SK-N-SH (cell line): Measurements from ENCODE around the gene SLC30A5.
"Not testable (repeated sequence)": the region's sequence is repeated elsewhere in the genome, so short reads cannot be mapped to it uniquely, and the experiment has no call there.

ENCODE experiments used
- CTCF ChIP-seq: fragments of 200-600 bp; sonication (generic); IDR thresholded peaks from 2 replicates; pipeline ENCODE4 v1.6.1; 2017; ENCODE audit warnings: antibody characterized with exemption, mild to moderate bottlenecking, moderate library complexity
- EZH2phosphoT487 ChIP-seq: fragments of 200-600 bp; sonication (generic); IDR thresholded peaks from 2 replicates; pipeline ENCODE4 v1.6.1; 2017; ENCODE audit warnings: low read depth, mixed run types, mild to moderate bottlenecking, antibody characterized with exemption, moderate library complexity, borderline replicate concordance
- FOXM1 ChIP-seq: IDR thresholded peaks from 2 replicates; pipeline ENCODE4 v1.4.0; 2012; ENCODE audit warnings: low read depth, mild to moderate bottlenecking
- GABPA ChIP-seq: IDR thresholded peaks from 2 replicates; pipeline ENCODE4 v1.4.0; 2012; ENCODE audit warnings: low read depth, mild to moderate bottlenecking
- JUND ChIP-seq: IDR thresholded peaks from 2 replicates; pipeline ENCODE4 v1.4.0; 2012
- NFIC ChIP-seq: IDR thresholded peaks from 2 replicates; pipeline ENCODE4 v1.4.0; 2012; ENCODE audit warnings: borderline replicate concordance
- POLR2AphosphoS5 ChIP-seq: IDR thresholded peaks from 2 replicates; pipeline ENCODE4 v1.6.1; 2012; ENCODE audit warnings: low read depth, low read length
- RAD21 ChIP-seq: IDR thresholded peaks from 2 replicates; pipeline ENCODE4 v1.6.1; 2012; ENCODE audit warnings: mild to moderate bottlenecking, low read length
- TAF1 ChIP-seq: IDR thresholded peaks from 2 replicates; pipeline ENCODE4 v1.6.1; 2012; ENCODE audit warnings: low read depth, mild to moderate bottlenecking, low read length, moderate library complexity, borderline replicate concordance
- TCF12 ChIP-seq: IDR thresholded peaks from 2 replicates; pipeline ENCODE4 v1.4.0; 2012
- TEAD4 ChIP-seq: IDR thresholded peaks from 2 replicates; pipeline ENCODE4 v1.4.0; 2012; ENCODE audit warnings: mild to moderate bottlenecking, borderline replicate concordance; ENCODE audit not compliant: insufficient read depth
- TF ChIP-seq, protein P1 (sequence below): IDR thresholded peaks from 2 replicates; pipeline ENCODE4 v1.4.0; 2012; ENCODE audit warnings: low read depth

GRCh38 chr5:69045213-69045612 lies 48.6 kb upstream of the SLC30A5 start:
- not testable (repeated sequence) for TF ChIP-seq CTCF, TCF12, TEAD4, FOXM1, POLR2AphosphoS5, TAF1, GABPA, RAD21, NFIC, JUND, EZH2phosphoT487
- TF ChIP-seq, protein P1, sequence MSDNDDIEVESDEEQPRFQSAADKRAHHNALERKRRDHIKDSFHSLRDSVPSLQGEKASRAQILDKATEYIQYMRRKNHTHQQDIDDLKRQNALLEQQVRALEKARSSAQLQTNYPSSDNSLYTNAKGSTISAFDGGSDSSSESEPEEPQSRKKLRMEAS, result not testable (repeated sequence)
